ENCODE data around the gene MATN4.
A peak's percentile ranks its signal among the peaks of the same experiment; 100 is the strongest.

Gene MATN4

GRCh38 chr20:45341579-45341938, 33.5 kb upstream of the MATN4 start:
- Histone ChIP-seq H3K4me3 (ENCODE audit: low read depth, low read length) (peak overlapping the region; percentile 44), H3K36me3 (no peaks in the 10 kb centered on the region), H3K9me3 (no peaks in the 10 kb centered on the region), H3K4me1 (peaks cover 30% of the 10 kb centered on the region), H3K27me3 (no peaks in the 10 kb centered on the region)
- no peak for DNase-seq
- TF ChIP-seq, protein P1, sequence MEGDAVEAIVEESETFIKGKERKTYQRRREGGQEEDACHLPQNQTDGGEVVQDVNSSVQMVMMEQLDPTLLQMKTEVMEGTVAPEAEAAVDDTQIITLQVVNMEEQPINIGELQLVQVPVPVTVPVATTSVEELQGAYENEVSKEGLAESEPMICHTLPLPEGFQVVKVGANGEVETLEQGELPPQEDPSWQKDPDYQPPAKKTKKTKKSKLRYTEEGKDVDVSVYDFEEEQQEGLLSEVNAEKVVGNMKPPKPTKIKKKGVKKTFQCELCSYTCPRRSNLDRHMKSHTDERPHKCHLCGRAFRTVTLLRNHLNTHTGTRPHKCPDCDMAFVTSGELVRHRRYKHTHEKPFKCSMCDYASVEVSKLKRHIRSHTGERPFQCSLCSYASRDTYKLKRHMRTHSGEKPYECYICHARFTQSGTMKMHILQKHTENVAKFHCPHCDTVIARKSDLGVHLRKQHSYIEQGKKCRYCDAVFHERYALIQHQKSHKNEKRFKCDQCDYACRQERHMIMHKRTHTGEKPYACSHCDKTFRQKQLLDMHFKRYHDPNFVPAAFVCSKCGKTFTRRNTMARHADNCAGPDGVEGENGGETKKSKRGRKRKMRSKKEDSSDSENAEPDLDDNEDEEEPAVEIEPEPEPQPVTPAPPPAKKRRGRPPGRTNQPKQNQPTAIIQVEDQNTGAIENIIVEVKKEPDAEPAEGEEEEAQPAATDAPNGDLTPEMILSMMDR (IDR thresholded peaks at IDR 0.05; ENCODE audit: low read depth, low read length) = no peak

GRCh38 chr20:45340951-45341350, 32.9 kb upstream of the MATN4 start:
- TF ChIP-seq, protein P1 (IDR thresholded peaks at IDR 0.05; ENCODE audit: low read depth, low read length) = no peak
- Histone ChIP-seq H3K9me3 (no peaks in the 10 kb centered on the region), H3K4me3 (ENCODE audit: low read depth, low read length) (no peak overlapping the region), H3K36me3 (no peaks in the 10 kb centered on the region), H3K27me3 (no peaks in the 10 kb centered on the region), H3K4me1 (peaks cover 30% of the 10 kb centered on the region)
- DNase-seq = no peak

DNA sequence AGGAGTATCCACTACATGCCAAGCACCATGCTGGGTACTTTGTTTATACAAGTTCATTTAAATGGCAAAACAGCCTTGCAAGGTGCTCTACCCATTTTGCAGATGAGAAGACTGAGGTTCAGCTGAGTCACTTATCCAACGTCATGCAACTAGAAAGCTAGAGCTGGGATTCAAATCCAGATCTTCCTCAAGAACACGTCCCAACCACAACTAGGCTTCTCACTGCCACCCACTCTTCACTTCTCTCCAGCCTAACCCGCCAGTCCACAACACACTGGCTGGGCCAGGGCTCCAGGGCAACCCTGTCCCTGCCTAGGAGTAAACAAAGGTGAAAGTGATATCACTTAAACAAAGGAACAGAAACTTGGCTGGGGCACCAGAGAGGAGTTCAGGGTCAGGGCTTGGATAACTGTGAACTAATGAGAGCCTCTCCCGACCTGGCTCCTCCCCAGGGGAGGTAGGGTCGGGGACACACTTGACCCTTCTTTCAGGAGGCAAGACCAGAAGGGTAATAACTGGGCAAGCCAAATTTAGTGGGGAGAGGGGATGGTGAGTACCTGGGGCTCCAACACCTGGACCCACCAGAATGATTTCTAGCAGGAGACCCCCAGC, 32.2 kb upstream of the MATN4 start:
- H3K4me1 ChIP-seq = peaks cover 30% of the 10 kb centered on the region
- H3K9me3 ChIP-seq = no peaks in the 10 kb centered on the region
- TF ChIP-seq, protein P1 (IDR thresholded peaks at IDR 0.05; ENCODE audit: low read depth, low read length) = no peak
- no peak for DNase-seq
- H3K27me3 ChIP-seq = no peaks in the 10 kb centered on the region
- no peaks in the 10 kb centered on the region for H3K36me3 ChIP-seq
- no peak overlapping the region for H3K4me3 ChIP-seq (ENCODE audit: low read depth, low read length)

GRCh38 chr20:45339799-45340198, 31.7 kb upstream of the MATN4 start:
- Histone ChIP-seq H3K36me3 (no peaks in the 10 kb centered on the region), H3K9me3 (no peaks in the 10 kb centered on the region), H3K27me3 (no peaks in the 10 kb centered on the region), H3K4me1 (peaks cover 30% of the 10 kb centered on the region), H3K4me3 (ENCODE audit: low read depth, low read length) (no peak overlapping the region)
- DNase-seq = no peak
- TF ChIP-seq, protein P1 (IDR thresholded peaks at IDR 0.05; ENCODE audit: low read depth, low read length) = no peak

GRCh38 chr20:45339084-45339483, 31.0 kb upstream of the MATN4 start:
- Histone ChIP-seq H3K36me3 (no peaks in the 10 kb centered on the region), H3K9me3 (no peaks in the 10 kb centered on the region), H3K27me3 (no peaks in the 10 kb centered on the region), H3K4me1 (peaks cover 30% of the 10 kb centered on the region), H3K4me3 (ENCODE audit: low read depth, low read length) (no peak overlapping the region)
- TF ChIP-seq, protein P1 (IDR thresholded peaks at IDR 0.05; ENCODE audit: low read depth, low read length) = no peak
- DNase-seq = no peak

DNA sequence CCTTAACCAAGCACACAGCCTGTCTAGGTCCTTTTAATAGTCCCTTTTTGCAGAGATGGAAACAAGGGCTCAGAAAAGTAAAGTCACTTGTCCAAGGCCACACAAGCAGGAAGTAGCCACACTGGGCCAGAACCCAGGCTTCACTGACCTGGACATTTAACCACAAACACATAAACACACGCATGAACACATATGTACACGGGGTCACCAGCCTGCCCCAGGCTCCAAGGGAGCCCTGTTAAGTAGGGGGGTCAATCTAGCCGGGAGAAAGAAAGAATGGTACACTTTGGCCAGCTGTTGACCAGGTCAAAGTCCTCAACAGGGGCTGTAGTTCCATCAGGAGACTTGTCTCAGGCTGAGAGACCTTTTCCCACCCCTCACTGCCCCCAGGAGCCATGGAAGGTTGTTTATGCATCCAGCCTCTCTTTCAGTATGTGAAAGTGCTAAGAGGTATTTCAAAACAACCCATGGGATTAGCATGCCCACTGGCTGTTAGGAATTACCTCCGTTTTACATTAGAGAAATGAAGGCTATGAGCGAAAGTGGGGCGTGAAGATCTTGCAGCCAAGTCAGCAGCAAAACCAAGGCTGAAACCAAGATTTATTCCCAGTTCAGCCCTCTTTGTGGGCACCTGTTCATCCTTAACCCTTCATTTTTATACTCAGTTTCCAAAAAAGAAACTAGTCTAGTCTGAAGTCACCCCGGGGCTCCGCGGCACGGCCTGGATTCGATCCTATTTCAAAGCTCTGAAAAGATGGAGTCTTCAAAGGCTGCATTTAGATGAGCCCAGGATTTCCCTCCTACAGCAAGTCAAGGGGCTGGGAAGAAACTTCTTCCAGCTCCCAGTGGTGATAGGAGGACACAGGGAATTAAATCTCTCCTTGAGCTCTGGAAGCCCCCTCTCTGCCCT, 30.3 kb upstream of the MATN4 start:
- H3K4me3 ChIP-seq (ENCODE audit: low read depth, low read length) = no peak overlapping the region
- peaks cover 23% of the 10 kb centered on the region for H3K4me1 ChIP-seq
- no peak for DNase-seq
- TF ChIP-seq, protein P1 (IDR thresholded peaks at IDR 0.05; ENCODE audit: low read depth, low read length) = no peak
- H3K36me3 ChIP-seq = no peaks in the 10 kb centered on the region
- no peaks in the 10 kb centered on the region for H3K9me3 ChIP-seq
- no peaks in the 10 kb centered on the region for H3K27me3 ChIP-seq

All from BE2C (cell line).